Spleen (tissue), 11 donors: Measurements from ENCODE around the gene PIAS1. TPM values are rescaled to one million over a fixed set of nuclear protein-coding genes. Genes with fewer than 3 reads are reported as not detected.
A peak's percentile ranks its signal among the peaks of the same experiment; 100 is the strongest.

Source experiments
- DNase-seq: peaks from one replicate; pipeline ENCODE4 v3.0.0-alpha.2; 2020
- H3K27ac ChIP-seq, 8 donors: fragments of 200-600 bp; sonication (generic) in 7 of 8; 1 replicate in 4 of 8; 2 replicates in 4 of 8; pipeline versions ENCODE4 v1.5.0 to v1.8.0; 2016 to 2021; ENCODE audit warnings: inconsistent platforms in 4 of 8, mild to moderate bottlenecking in 4 of 8, moderate library complexity in 1 of 8
- H3K27me3 ChIP-seq, 7 donors: fragments of 200-600 bp; sonication (generic) in 6 of 7; replicated peaks in 1 of 7; 1 replicate in 4 of 7; 2 replicates in 3 of 7; pipeline versions ENCODE4 v1.5.0 to v1.8.0; 2016 to 2021; ENCODE audit warnings: inconsistent platforms in 3 of 7, mild to moderate bottlenecking in 1 of 7
- H3K36me3 ChIP-seq, 6 donors: fragments of 200-600 bp; sonication (generic) in 5 of 6; 1 replicate in 4 of 6; 2 replicates in 2 of 6; pipeline versions ENCODE4 v1.5.0 to v1.8.0; 2016 to 2021; ENCODE audit warnings: inconsistent platforms in 2 of 6
- H3K4me1 ChIP-seq, 6 donors: fragments of 200-600 bp; sonication (generic) in 5 of 6; 1 replicate in 3 of 6; 2 replicates in 3 of 6; pipeline versions ENCODE4 v1.5.0 to v1.8.0; 2016 to 2021; ENCODE audit warnings: inconsistent platforms in 3 of 6
- H3K4me3 ChIP-seq, 8 donors: fragments of 200-600 bp; sonication (generic) in 7 of 8; 1 replicate in 4 of 8; 2 replicates in 4 of 8; pipeline versions ENCODE4 v1.5.0 to v1.8.0; 2016 to 2021; ENCODE audit warnings: inconsistent platforms in 4 of 8, mild to moderate bottlenecking in 4 of 8, moderate library complexity in 2 of 8
- H3K9me3 ChIP-seq, 8 donors: fragments of 200-600 bp; sonication (generic) in 7 of 8; 1 replicate in 4 of 8; 2 replicates in 4 of 8; pipeline versions ENCODE4 v1.5.0 to v1.8.0; 2016 to 2021; ENCODE audit warnings: inconsistent platforms in 4 of 8
- CTCF ChIP-seq, 11 experiments: fragments of 200-600 bp in 7 of 11; fragments of 450-650 bp in 4 of 11; sonication (generic) in 4 of 11; IDR thresholded peaks in 8 of 11; conservative IDR thresholded peaks in 3 of 11; 1 replicate in 7 of 11; 2 replicates in 4 of 11; pipeline versions ENCODE4 v1.4.0 to v1.8.0; 2016 to 2021; ENCODE audit warnings: antibody characterized with exemption in 11 of 11, inconsistent platforms in 4 of 11, mild to moderate bottlenecking in 1 of 11
- POLR2A ChIP-seq, 3 donors: fragments of 450-650 bp; IDR thresholded peaks; one replicate each; pipeline ENCODE4 v1.5.1; 2017; ENCODE audit warnings: antibody characterized with exemption in 3 of 3, mild to moderate bottlenecking in 1 of 3
- POLR2AphosphoS5 ChIP-seq, 3 donors: sonication (generic); formaldehyde crosslinking; IDR thresholded peaks; one replicate each; pipeline ENCODE4 v1.5.1; 2017; ENCODE audit warnings: antibody characterized with exemption in 3 of 3
- WGBS, 5 donors: extraction: QIAGEN DNeasy Blood & Tissue Kit in 3 of 5; methylation state at CpG; one replicate each; pipeline versions ENCODE4 v1.1.5 to v1.1.7; 2013 to 2018; 5-methylcytosine and 5-hydroxymethylcytosine counted together
- intact Hi-C: fragments of 100-400 bp; cut with DNase I; formaldehyde crosslinking; loops from one replicate; pipeline ENCODE4 v1.15.0; 2023; ENCODE audit warnings: low total_unique reads
- polyA plus RNA-seq, 3 donors: library from polyadenylated mRNA; stranded (reverse); fragments of 200-250 nt; gene quantifications; one replicate each; pipeline ENCODE4 v1.2.1, GENCODE V29; 2013
- total RNA-seq, 7 donors: library from RNA; depleted of rRNA in 3 of 7; stranded (reverse); fragments of >200 nt in 3 of 7; fragmentation: NEBNext Ultra II Directional in 4 of 7; extraction: Animal tissue kit (Norgen Biotek cat#: 25700) in 4 of 7; gene quantifications; one replicate each; pipeline versions ENCODE4 v1.1.0 to v1.2.1, GENCODE V29; 2016 to 2021
- donor health status: healthy with polysubstance abuse.
- donor health status: DM: no; HTN: no; CAD: no; lungs with moderate emphysema.
- donor health status: DM: no; HTN: no; CAD: no.
- donor health status: Bipolar disorder and iron deficiency.
- donor health status: healthy.
- donor health status: DM: no; HTN: no; CAD: no.
- donor health status: DM: yes; HTN: yes; CAD: no.

The PIAS1 gene
- total and polyA plus RNA-seq, 10 donors = 12.0 to 104 (median 64.7) TPM

GRCh38 chr15:68078365-68078764, 24.2 kb downstream of the PIAS1 start:
- no peak overlapping the region for H3K4me3 ChIP-seq

GRCh38 chr15:68080334-68080733, 26.2 kb downstream of the PIAS1 start:
- TF ChIP-seq POLR2AphosphoS5 (IDR thresholded peaks at IDR 0.05) (no peak), CTCF (IDR thresholded peaks at IDR 0.05 in 8 of 11, conservative IDR thresholded peaks at IDR 0.05 in 3 of 11) (no peak), POLR2A (IDR thresholded peaks at IDR 0.05) (no peak)
- H3K9me3 ChIP-seq = no peaks in the 10 kb centered on the region
- intact Hi-C loops = no loop called here
- no peak for DNase-seq
- H3K27ac ChIP-seq = no peak overlapping the region
- H3K36me3 ChIP-seq = peaks cover 0 to 4% (median 0%) of the 10 kb centered on the region in 6 donors
- H3K4me1 ChIP-seq = peaks cover 48 to 100% (median 88%) of the 10 kb centered on the region in 6 donors
- WGBS, 5 donors = 58 to 95% (median 79%) methylated on average over 1 of the region's 1 CpG
- H3K4me3 ChIP-seq = no peak overlapping the region
- H3K27me3 ChIP-seq = no peaks in the 10 kb centered on the region

More at GRCh38 chr15:68078365-68078764, 24.2 kb downstream of the PIAS1 start:
- Histone ChIP-seq H3K4me1 (peaks cover 43 to 98% (median 82%) of the 10 kb centered on the region in 6 donors), H3K9me3 (no peaks in the 10 kb centered on the region), H3K27ac (no peak overlapping the region), H3K36me3 (peaks cover 0 to 4% (median 0%) of the 10 kb centered on the region in 6 donors), H3K27me3 (no peaks in the 10 kb centered on the region)
- TF ChIP-seq CTCF (IDR thresholded peaks at IDR 0.05 in 8 of 11, conservative IDR thresholded peaks at IDR 0.05 in 3 of 11) (no peak), POLR2AphosphoS5 (IDR thresholded peaks at IDR 0.05) (no peak), POLR2A (IDR thresholded peaks at IDR 0.05) (no peak)
- no peak for DNase-seq
- intact Hi-C loops = no loop called here
- 52 to 63% (median 55%) methylated on average over 3 of the region's 3 CpGs for WGBS, 5 donors

- H3K4me1 ChIP-seq = peaks cover 45 to 100% (median 85%) of the 10 kb centered on the region in 6 donors
- H3K27me3 ChIP-seq = no peaks in the 10 kb centered on the region
- intact Hi-C loops = no loop called here
- 72 to 79% (median 76%) methylated on average over 3 of the region's 3 CpGs for WGBS, 5 donors
- DNase-seq = no peak
- H3K4me3 ChIP-seq = no peak overlapping the region
- H3K27ac ChIP-seq = peak overlapping the region in 1 of 8 donors; percentile 19
- peaks cover 0 to 2% (median 0%) of the 10 kb centered on the region in 6 donors for H3K36me3 ChIP-seq
- no peak for TF ChIP-seq POLR2AphosphoS5 (IDR thresholded peaks at IDR 0.05)
- TF ChIP-seq CTCF (IDR thresholded peaks at IDR 0.05 in 8 of 11, conservative IDR thresholded peaks at IDR 0.05 in 3 of 11) = no peak
- no peaks in the 10 kb centered on the region for H3K9me3 ChIP-seq
Measured at GRCh38 chr15:68080783-68081182, 26.7 kb downstream of the PIAS1 start.

- WGBS, 5 donors = 26 to 35% (median 29%) methylated on average over 4 of the region's 4 CpGs
Measured at GRCh38 chr15:68081869-68082505, 27.9 kb downstream of the PIAS1 start.

More at GRCh38 chr15:68081869-68082505, 27.9 kb downstream of the PIAS1 start:
- no peaks in the 10 kb centered on the region for H3K9me3 ChIP-seq
- no peak for DNase-seq
- H3K4me3 ChIP-seq = no peak overlapping the region
- H3K27ac ChIP-seq = peak overlapping the region in 1 of 8 donors; percentile 24
- intact Hi-C loops = no loop called here
- H3K36me3 ChIP-seq = peaks cover 0 to 11% (median 5%) of the 10 kb centered on the region in 6 donors
- TF ChIP-seq POLR2A (IDR thresholded peaks at IDR 0.05) = no peak
- TF ChIP-seq CTCF (IDR thresholded peaks at IDR 0.05 in 8 of 11, conservative IDR thresholded peaks at IDR 0.05 in 3 of 11) = no peak
- no peak for TF ChIP-seq POLR2AphosphoS5 (IDR thresholded peaks at IDR 0.05)
- H3K27me3 ChIP-seq = no peaks in the 10 kb centered on the region
- H3K4me1 ChIP-seq = peaks cover 44 to 100% (median 75%) of the 10 kb centered on the region in 6 donors
